WTC11 (cell line): ENCODE data around the gene FRMD4A.

Experiments used
- SP1 ChIP-seq: sonication (generic); formaldehyde crosslinking; conservative IDR thresholded peaks from 2 replicates; pipeline ENCODE4 v1.8.1; 2022; ENCODE audit warnings: missing genetic modification reagents
- TF ChIP-seq, protein P1 (sequence below): fragments of 200-600 bp; IDR thresholded peaks from 2 replicates; pipeline ENCODE4 v1.8.0; 2022; ENCODE audit warnings: antibody characterized with exemption

GRCh38 chr10:14017467-14017866 is 313.3 kb downstream of the FRMD4A start:
- TF ChIP-seq, protein P1, sequence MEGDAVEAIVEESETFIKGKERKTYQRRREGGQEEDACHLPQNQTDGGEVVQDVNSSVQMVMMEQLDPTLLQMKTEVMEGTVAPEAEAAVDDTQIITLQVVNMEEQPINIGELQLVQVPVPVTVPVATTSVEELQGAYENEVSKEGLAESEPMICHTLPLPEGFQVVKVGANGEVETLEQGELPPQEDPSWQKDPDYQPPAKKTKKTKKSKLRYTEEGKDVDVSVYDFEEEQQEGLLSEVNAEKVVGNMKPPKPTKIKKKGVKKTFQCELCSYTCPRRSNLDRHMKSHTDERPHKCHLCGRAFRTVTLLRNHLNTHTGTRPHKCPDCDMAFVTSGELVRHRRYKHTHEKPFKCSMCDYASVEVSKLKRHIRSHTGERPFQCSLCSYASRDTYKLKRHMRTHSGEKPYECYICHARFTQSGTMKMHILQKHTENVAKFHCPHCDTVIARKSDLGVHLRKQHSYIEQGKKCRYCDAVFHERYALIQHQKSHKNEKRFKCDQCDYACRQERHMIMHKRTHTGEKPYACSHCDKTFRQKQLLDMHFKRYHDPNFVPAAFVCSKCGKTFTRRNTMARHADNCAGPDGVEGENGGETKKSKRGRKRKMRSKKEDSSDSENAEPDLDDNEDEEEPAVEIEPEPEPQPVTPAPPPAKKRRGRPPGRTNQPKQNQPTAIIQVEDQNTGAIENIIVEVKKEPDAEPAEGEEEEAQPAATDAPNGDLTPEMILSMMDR, result no peak
- TF ChIP-seq SP1, result no peak
